Liver (tissue), 9 donors: ENCODE measurements around the gene TOX2. TPM values are rescaled to one million over a fixed set of nuclear protein-coding genes. Genes with fewer than 3 reads are reported as not detected.

ENCODE experiments used
- DNase-seq: peaks from one replicate; pipeline ENCODE4 v3.0.0-alpha.2; 2017; ENCODE audit warnings: low spot score
- H3K27ac ChIP-seq, 2 donors: one replicate each; pipeline ENCODE4 v1.7.0; 2013; ENCODE audit warnings: inconsistent platforms in 2 of 2, low read length in 2 of 2, control low read depth in 1 of 2, low read depth in 1 of 2, mild to moderate bottlenecking in 1 of 2
- H3K27me3 ChIP-seq, 4 donors: one replicate each; pipeline versions ENCODE4 v1.6.1 to v1.7.0; 2013; ENCODE audit warnings: low read length in 3 of 4, inconsistent platforms in 1 of 4, mild to moderate bottlenecking in 1 of 4, moderate library complexity in 1 of 4; ENCODE audit not compliant: control insufficient read depth in 4 of 4, insufficient read depth in 4 of 4
- H3K36me3 ChIP-seq, 4 donors: one replicate each; pipeline versions ENCODE4 v1.6.1 to v1.7.0; 2013; ENCODE audit warnings: low read length in 3 of 4, mild to moderate bottlenecking in 3 of 4, low read depth in 1 of 4, moderate library complexity in 1 of 4; ENCODE audit not compliant: control insufficient read depth in 4 of 4, insufficient read depth in 3 of 4
- H3K4me1 ChIP-seq, 4 donors: one replicate each; pipeline versions ENCODE4 v1.6.1 to v1.7.0; 2013; ENCODE audit warnings: low read length in 3 of 4, mild to moderate bottlenecking in 3 of 4, moderate library complexity in 1 of 4; ENCODE audit not compliant: control insufficient read depth in 4 of 4, insufficient read depth in 4 of 4
- H3K4me3 ChIP-seq, 3 donors: one replicate each; pipeline versions ENCODE4 v1.6.1 to v1.7.0; 2013; ENCODE audit warnings: low read length in 3 of 3, control low read depth in 1 of 3, low read depth in 1 of 3, mild to moderate bottlenecking in 1 of 3
- H3K9ac ChIP-seq, 2 donors: one replicate each; pipeline ENCODE4 v1.7.0; 2013; ENCODE audit warnings: low read length in 2 of 2, mild to moderate bottlenecking in 2 of 2, moderate library complexity in 2 of 2, control low read depth in 1 of 2, low read depth in 1 of 2
- H3K9me3 ChIP-seq, 4 donors: one replicate each; pipeline versions ENCODE4 v1.6.1 to v1.7.0; 2013; ENCODE audit warnings: low read length in 3 of 4; ENCODE audit not compliant: control insufficient read depth in 4 of 4
- CTCF ChIP-seq: fragments of 150-350 bp; IDR thresholded peaks from 2 replicates; pipeline ENCODE4 v1.5.1; 2017; ENCODE audit warnings: improper control_type of control experiment, low read depth, low read length; ENCODE audit not compliant: missing input control
- FOXA1 ChIP-seq: IDR thresholded peaks from 2 replicates; pipeline ENCODE4 v1.6.1; 2016; ENCODE audit warnings: antibody characterized with exemption
- FOXA2 ChIP-seq: IDR thresholded peaks from 2 replicates; pipeline ENCODE4 v1.6.1; 2016; ENCODE audit warnings: antibody characterized with exemption
- HNF4A ChIP-seq, 2 donors: conservative IDR thresholded peaks; 2 replicates each; pipeline ENCODE4 v1.6.1; 2016; ENCODE audit warnings: antibody characterized with exemption in 2 of 2, mild to moderate bottlenecking in 2 of 2
- HNF4G ChIP-seq: IDR thresholded peaks from 2 replicates; pipeline ENCODE4 v1.6.1; 2016; ENCODE audit warnings: antibody characterized with exemption
- JUND ChIP-seq, 2 donors: IDR thresholded peaks; 2 replicates each; pipeline ENCODE4 v1.6.1; 2016; ENCODE audit warnings: antibody characterized with exemption in 2 of 2
- NR2F2 ChIP-seq: IDR thresholded peaks from 2 replicates; pipeline ENCODE4 v1.6.1; 2016; ENCODE audit warnings: antibody characterized with exemption
- RAD21 ChIP-seq, 2 donors: IDR thresholded peaks; 2 replicates each; pipeline ENCODE4 v1.6.1; 2016; ENCODE audit warnings: antibody characterized with exemption in 2 of 2, mild to moderate bottlenecking in 2 of 2
- REST ChIP-seq: IDR thresholded peaks from 2 replicates; pipeline ENCODE4 v1.6.1; 2016; ENCODE audit warnings: antibody characterized with exemption, mild to moderate bottlenecking
- RXRA ChIP-seq, 2 donors: IDR thresholded peaks; 2 replicates each; pipeline ENCODE4 v1.6.1; 2017 to 2018; ENCODE audit warnings: antibody characterized with exemption in 2 of 2, mild to moderate bottlenecking in 1 of 2
- SP1 ChIP-seq: IDR thresholded peaks from 2 replicates; pipeline ENCODE4 v1.6.1; 2018; ENCODE audit warnings: antibody characterized with exemption, mild to moderate bottlenecking
- TAF1 ChIP-seq: conservative IDR thresholded peaks from 2 replicates; pipeline ENCODE4 v1.6.1; 2016; ENCODE audit warnings: antibody characterized with exemption, mild to moderate bottlenecking
- YY1 ChIP-seq: IDR thresholded peaks from 2 replicates; pipeline ENCODE4 v1.6.1; 2016; ENCODE audit warnings: antibody characterized with exemption, mild to moderate bottlenecking
- WGBS: extraction: QIAGEN DNeasy Blood & Tissue Kit; methylation state at CpG from one replicate; pipeline ENCODE4 v1.1.7; 2013; 5-methylcytosine and 5-hydroxymethylcytosine counted together
- polyA plus RNA-seq, 2 donors: library from polyadenylated mRNA; stranded (reverse) in 1 of 2; unstranded in 1 of 2; fragments of 200-250 nt in 1 of 2; fragments of >200 nt in 1 of 2; fragmentation: Nextera tagmentation in 1 of 2; extraction: Ambion mirVana in 1 of 2; gene quantifications; one replicate each; pipeline versions ENCODE4 v1.2.1 to v1.2.3, GENCODE V29; 2013 to 2015
- total RNA-seq, 2 donors: library from RNA; depleted of rRNA; stranded (reverse); fragments of >200 nt; gene quantifications; one replicate each; pipeline ENCODE4 v1.2.3, GENCODE V29; 2014
- TF ChIP-seq, protein P1 (sequence below): IDR thresholded peaks from 2 replicates; pipeline ENCODE4 v1.6.1; 2016; ENCODE audit warnings: antibody characterized with exemption
- TF ChIP-seq, protein P2 (sequence below): IDR thresholded peaks from 2 replicates; pipeline ENCODE4 v1.6.1; 2016; ENCODE audit warnings: antibody characterized with exemption
- donor health status: healthy.
- donor health status: healthy.
- donor health status: healthy.
- donor health status: healthy.
- donor health status: healthy.

TOX2 gene
- total and polyA plus RNA-seq, 4 donors, result 0.33 to 2.7 (median 1.4) TPM

DNA sequence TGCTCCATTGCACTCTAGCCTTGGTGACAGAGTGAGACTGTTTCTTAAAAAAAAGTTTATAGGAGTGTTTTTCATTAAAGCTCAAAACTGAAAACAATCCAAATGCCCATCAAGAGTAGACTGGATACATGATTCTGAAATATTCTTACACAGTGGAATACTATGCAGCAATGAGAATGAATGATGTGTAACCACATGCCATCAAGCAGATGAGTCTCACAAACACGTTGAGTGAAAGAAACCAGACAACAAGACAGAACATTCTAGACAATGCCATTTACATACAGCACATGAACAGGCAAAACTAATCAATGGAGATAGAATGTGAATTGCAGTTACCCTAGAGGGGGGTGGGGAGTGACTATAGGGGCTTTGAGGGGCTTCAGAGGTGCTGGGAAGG is 72.4 kb downstream of the TOX2 start:
- DNase-seq, result no peak
- Histone ChIP-seq H3K27ac (no peak overlapping the region), H3K27me3 (no peaks in the 10 kb centered on the region), H3K9ac (no peak overlapping the region), H3K4me3 (no peak overlapping the region), H3K4me1 (no peaks in the 10 kb centered on the region), H3K36me3 (no peaks in the 10 kb centered on the region), H3K9me3 (peaks cover 0 to 3% (median 0%) of the 10 kb centered on the region in 4 donors)
- no peak for TF ChIP-seq REST
- TF ChIP-seq NR2F2, result no peak
- TF ChIP-seq TAF1, result no peak
- no peak for TF ChIP-seq FOXA2
- TF ChIP-seq, protein P1, sequence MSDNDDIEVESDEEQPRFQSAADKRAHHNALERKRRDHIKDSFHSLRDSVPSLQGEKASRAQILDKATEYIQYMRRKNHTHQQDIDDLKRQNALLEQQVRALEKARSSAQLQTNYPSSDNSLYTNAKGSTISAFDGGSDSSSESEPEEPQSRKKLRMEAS, result no peak
- no peak for TF ChIP-seq CTCF
- TF ChIP-seq RAD21 (IDR thresholded peaks at IDR 0.05), result no peak
- no peak for TF ChIP-seq HNF4A (conservative IDR thresholded peaks at IDR 0.05)
- TF ChIP-seq, protein P2, sequence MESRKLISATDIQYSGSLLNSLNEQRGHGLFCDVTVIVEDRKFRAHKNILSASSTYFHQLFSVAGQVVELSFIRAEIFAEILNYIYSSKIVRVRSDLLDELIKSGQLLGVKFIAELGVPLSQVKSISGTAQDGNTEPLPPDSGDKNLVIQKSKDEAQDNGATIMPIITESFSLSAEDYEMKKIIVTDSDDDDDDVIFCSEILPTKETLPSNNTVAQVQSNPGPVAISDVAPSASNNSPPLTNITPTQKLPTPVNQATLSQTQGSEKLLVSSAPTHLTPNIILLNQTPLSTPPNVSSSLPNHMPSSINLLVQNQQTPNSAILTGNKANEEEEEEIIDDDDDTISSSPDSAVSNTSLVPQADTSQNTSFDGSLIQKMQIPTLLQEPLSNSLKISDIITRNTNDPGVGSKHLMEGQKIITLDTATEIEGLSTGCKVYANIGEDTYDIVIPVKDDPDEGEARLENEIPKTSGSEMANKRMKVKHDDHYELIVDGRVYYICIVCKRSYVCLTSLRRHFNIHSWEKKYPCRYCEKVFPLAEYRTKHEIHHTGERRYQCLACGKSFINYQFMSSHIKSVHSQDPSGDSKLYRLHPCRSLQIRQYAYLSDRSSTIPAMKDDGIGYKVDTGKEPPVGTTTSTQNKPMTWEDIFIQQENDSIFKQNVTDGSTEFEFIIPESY, result no peak
- no peak for TF ChIP-seq FOXA1
- TF ChIP-seq RXRA (IDR thresholded peaks at IDR 0.05), result no peak
- TF ChIP-seq YY1, result no peak
- TF ChIP-seq JUND (IDR thresholded peaks at IDR 0.05), result no peak
- 81% methylated on average over 1 of the region's 1 CpG for WGBS

DNA sequence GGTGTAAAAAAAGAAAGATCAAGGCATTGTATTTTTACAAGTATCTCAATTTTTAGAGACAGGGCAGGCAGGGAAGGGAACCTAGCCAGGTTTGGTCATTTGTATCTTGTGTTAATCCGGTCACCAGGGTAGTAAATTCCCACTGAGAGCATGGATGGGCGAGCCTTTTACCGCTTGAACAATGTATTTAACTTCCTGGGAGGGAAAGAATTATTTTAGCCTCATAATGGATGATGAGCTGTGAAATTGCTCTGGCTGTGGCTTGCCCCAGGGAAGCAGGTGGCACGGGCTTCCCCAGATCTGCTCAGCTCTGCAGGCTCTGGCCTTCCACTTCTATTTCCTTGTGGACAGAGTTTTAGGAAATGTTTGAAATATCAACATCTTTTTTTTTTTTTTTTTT is 72.9 kb downstream of the TOX2 start:
- H3K27me3 ChIP-seq, result no peaks in the 10 kb centered on the region
- WGBS, result 73% methylated on average over 4 of the region's 4 CpGs
- H3K4me1 ChIP-seq, result no peaks in the 10 kb centered on the region
- H3K9ac ChIP-seq, result no peak overlapping the region
- H3K9me3 ChIP-seq, result peaks cover 0 to 3% (median 0%) of the 10 kb centered on the region in 4 donors
- no peak overlapping the region for H3K4me3 ChIP-seq
- TF ChIP-seq RAD21 (IDR thresholded peaks at IDR 0.05) (no peak), REST (no peak), SP1 (no peak), HNF4G (no peak), HNF4A (conservative IDR thresholded peaks at IDR 0.05) (no peak)
- TF ChIP-seq, protein P2, result no peak
- TF ChIP-seq, protein P1, result no peak
- no peak for DNase-seq
- H3K27ac ChIP-seq, result no peak overlapping the region
- H3K36me3 ChIP-seq, result no peaks in the 10 kb centered on the region
